Measurements from ENCODE around the gene PDE4D. TPM values are rescaled to one million over a fixed set of nuclear protein-coding genes. Genes with fewer than 3 reads are reported as not detected.

The PDE4D gene
- total RNA-seq, 1 experiment from 2014 or later: 3.3 TPM

GRCh38 chr5:59261969-59262368 lies 631.6 kb downstream of the PDE4D start:
- ChIA-PET CTCF (no interaction called here), POLR2A (no interaction called here)
- TF ChIP-seq CBFB (CRISPR knock-in tag; IDR thresholded peaks at IDR 0.05; ENCODE audit: low read depth): no peak
- TF ChIP-seq ZNF317 (CRISPR knock-in tag; IDR thresholded peaks at IDR 0.05; ENCODE audit: borderline replicate concordance, low read depth): no peak
- TF ChIP-seq HMGXB4 (CRISPR knock-in tag; IDR thresholded peaks at IDR 0.05): no peak
- TF ChIP-seq AFF4 (CRISPR knock-in tag; IDR thresholded peaks at IDR 0.05; ENCODE audit: borderline replicate concordance): no peak
- no peak for TF ChIP-seq PRRX2 (CRISPR knock-in tag; IDR thresholded peaks at IDR 0.05)
- TF ChIP-seq GABPB1 (CRISPR knock-in tag; IDR thresholded peaks at IDR 0.05): no peak
- no peak for TF ChIP-seq ZNF396 (CRISPR knock-in tag; IDR thresholded peaks at IDR 0.05; ENCODE audit: borderline replicate concordance)
- no peak for TF ChIP-seq ZNF423 (CRISPR knock-in tag; IDR thresholded peaks at IDR 0.05)
- H3K4me1 Mint-ChIP-seq: peaks cover 3% of the 10 kb centered on the region; the same call in 1 of the 2 replicates
- no peak overlapping the region for H3K27ac Mint-ChIP-seq
- DNase-seq (ENCODE audit: low spot score): no peak
- H3K9me3 Mint-ChIP-seq: no peaks in the 10 kb centered on the region
- no peaks in the 10 kb centered on the region for H3K27me3 Mint-ChIP-seq (ENCODE audit: low read depth)
- ATAC-seq: no peak
- H3K4me3 Mint-ChIP-seq: no peak overlapping the region
- H3K36me3 Mint-ChIP-seq: no peaks in the 10 kb centered on the region

GRCh38 chr5:59260973-59261372 lies 632.6 kb downstream of the PDE4D start:
- no peaks in the 10 kb centered on the region for H3K9me3 Mint-ChIP-seq
- no peak overlapping the region for H3K27ac Mint-ChIP-seq
- no peak overlapping the region for H3K4me3 Mint-ChIP-seq
- DNase-seq (ENCODE audit: low spot score) (no peak), ATAC-seq (no peak)
- ChIA-PET CTCF (interaction anchor here (0.7 kb wide), 2 partner anchors 69 to 73 kb away, joined by 3 read pairs; no protein-coding TSS in a partner anchor), POLR2A (no interaction called here)
- H3K4me1 Mint-ChIP-seq: peaks cover 3% of the 10 kb centered on the region; the same call in 1 of the 2 replicates
- no peaks in the 10 kb centered on the region for H3K36me3 Mint-ChIP-seq
- H3K27me3 Mint-ChIP-seq (ENCODE audit: low read depth): no peaks in the 10 kb centered on the region
- TF ChIP-seq CREM (CRISPR knock-in tag; IDR thresholded peaks at IDR 0.05) (no peak), ZNF423 (CRISPR knock-in tag; IDR thresholded peaks at IDR 0.05) (no peak), ZNF317 (CRISPR knock-in tag; IDR thresholded peaks at IDR 0.05; ENCODE audit: borderline replicate concordance, low read depth) (no peak), FOXJ3 (CRISPR knock-in tag; IDR thresholded peaks at IDR 0.05; ENCODE audit: borderline replicate concordance) (no peak), HMGA2 (CRISPR knock-in tag; IDR thresholded peaks at IDR 0.05) (no peak), ZNF263 (CRISPR knock-in tag; IDR thresholded peaks at IDR 0.05; ENCODE audit: low read depth) (no peak), ZNF121 (CRISPR knock-in tag; IDR thresholded peaks at IDR 0.05) (no peak), JAZF1 (CRISPR knock-in tag; IDR thresholded peaks at IDR 0.05) (no peak), KAT7 (CRISPR knock-in tag; IDR thresholded peaks at IDR 0.05; ENCODE audit: borderline replicate concordance) (no peak), MYBL2 (CRISPR knock-in tag; IDR thresholded peaks at IDR 0.05) (no peak), ESRRA (CRISPR knock-in tag; IDR thresholded peaks at IDR 0.05; ENCODE audit: borderline replicate concordance) (no peak), RELA (CRISPR knock-in tag; IDR thresholded peaks at IDR 0.05; ENCODE audit: borderline replicate concordance) (no peak), NFYB (CRISPR knock-in tag; conservative IDR thresholded peaks at IDR 0.05; ENCODE audit: low read depth) (no peak), ZBTB21 (CRISPR knock-in tag; IDR thresholded peaks at IDR 0.05; ENCODE audit: borderline replicate concordance) (no peak), NFATC4 (CRISPR knock-in tag; IDR thresholded peaks at IDR 0.05) (no peak), RORB (CRISPR knock-in tag; IDR thresholded peaks at IDR 0.05) (no peak), GRHL2 (CRISPR knock-in tag; IDR thresholded peaks at IDR 0.05; ENCODE audit: insufficient replicate concordance, severe bottlenecking) (no peak)
- TF ChIP-seq, protein P1, sequence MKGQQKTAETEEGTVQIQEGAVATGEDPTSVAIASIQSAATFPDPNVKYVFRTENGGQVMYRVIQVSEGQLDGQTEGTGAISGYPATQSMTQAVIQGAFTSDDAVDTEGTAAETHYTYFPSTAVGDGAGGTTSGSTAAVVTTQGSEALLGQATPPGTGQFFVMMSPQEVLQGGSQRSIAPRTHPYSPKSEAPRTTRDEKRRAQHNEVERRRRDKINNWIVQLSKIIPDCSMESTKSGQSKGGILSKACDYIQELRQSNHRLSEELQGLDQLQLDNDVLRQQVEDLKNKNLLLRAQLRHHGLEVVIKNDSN (CRISPR knock-in tag; IDR thresholded peaks at IDR 0.05): no peak
- TF ChIP-seq, protein P2, sequence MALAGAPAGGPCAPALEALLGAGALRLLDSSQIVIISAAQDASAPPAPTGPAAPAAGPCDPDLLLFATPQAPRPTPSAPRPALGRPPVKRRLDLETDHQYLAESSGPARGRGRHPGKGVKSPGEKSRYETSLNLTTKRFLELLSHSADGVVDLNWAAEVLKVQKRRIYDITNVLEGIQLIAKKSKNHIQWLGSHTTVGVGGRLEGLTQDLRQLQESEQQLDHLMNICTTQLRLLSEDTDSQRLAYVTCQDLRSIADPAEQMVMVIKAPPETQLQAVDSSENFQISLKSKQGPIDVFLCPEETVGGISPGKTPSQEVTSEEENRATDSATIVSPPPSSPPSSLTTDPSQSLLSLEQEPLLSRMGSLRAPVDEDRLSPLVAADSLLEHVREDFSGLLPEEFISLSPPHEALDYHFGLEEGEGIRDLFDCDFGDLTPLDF (CRISPR knock-in tag; IDR thresholded peaks at IDR 0.05): no peak
- TF ChIP-seq, protein P3, sequence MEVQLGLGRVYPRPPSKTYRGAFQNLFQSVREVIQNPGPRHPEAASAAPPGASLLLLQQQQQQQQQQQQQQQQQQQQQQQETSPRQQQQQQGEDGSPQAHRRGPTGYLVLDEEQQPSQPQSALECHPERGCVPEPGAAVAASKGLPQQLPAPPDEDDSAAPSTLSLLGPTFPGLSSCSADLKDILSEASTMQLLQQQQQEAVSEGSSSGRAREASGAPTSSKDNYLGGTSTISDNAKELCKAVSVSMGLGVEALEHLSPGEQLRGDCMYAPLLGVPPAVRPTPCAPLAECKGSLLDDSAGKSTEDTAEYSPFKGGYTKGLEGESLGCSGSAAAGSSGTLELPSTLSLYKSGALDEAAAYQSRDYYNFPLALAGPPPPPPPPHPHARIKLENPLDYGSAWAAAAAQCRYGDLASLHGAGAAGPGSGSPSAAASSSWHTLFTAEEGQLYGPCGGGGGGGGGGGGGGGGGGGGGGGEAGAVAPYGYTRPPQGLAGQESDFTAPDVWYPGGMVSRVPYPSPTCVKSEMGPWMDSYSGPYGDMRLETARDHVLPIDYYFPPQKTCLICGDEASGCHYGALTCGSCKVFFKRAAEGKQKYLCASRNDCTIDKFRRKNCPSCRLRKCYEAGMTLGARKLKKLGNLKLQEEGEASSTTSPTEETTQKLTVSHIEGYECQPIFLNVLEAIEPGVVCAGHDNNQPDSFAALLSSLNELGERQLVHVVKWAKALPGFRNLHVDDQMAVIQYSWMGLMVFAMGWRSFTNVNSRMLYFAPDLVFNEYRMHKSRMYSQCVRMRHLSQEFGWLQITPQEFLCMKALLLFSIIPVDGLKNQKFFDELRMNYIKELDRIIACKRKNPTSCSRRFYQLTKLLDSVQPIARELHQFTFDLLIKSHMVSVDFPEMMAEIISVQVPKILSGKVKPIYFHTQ (CRISPR knock-in tag; IDR thresholded peaks at IDR 0.05): no peak
